ENCODE measurements around the gene JAML.

DNA sequence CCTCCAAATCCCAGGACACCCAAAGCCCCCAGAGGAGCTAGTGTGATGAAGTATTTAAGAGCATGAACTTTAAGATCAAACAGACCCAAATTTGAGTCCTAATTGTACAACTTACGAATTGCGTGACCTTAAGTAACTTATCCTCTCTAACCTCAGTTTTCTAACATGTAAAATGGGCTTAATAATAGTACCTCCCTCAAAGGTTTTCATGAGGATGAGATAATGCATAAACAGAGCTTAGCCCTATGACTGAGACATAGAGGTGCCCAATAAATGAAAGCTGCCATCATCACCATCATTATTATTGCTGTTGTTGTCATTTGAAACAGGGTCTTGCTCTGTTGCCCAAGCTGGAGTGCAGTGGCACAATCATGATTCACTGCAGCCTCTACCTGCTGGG, 57.6 kb downstream of the JAML start:
- TF ChIP-seq JUNB (IDR thresholded peaks at IDR 0.05; ENCODE audit: unreplicated experiment) (no peak), EZH2phosphoT487 (IDR thresholded peaks at IDR 0.05; ENCODE audit: unreplicated experiment) (no peak), EZH2 (IDR thresholded peaks at IDR 0.05; ENCODE audit: low read depth, unreplicated experiment) (no peak), CREB1 (CRISPR knock-in tag; IDR thresholded peaks at IDR 0.05; ENCODE audit: low read depth) (no peak)
- TF ChIP-seq, protein P1, sequence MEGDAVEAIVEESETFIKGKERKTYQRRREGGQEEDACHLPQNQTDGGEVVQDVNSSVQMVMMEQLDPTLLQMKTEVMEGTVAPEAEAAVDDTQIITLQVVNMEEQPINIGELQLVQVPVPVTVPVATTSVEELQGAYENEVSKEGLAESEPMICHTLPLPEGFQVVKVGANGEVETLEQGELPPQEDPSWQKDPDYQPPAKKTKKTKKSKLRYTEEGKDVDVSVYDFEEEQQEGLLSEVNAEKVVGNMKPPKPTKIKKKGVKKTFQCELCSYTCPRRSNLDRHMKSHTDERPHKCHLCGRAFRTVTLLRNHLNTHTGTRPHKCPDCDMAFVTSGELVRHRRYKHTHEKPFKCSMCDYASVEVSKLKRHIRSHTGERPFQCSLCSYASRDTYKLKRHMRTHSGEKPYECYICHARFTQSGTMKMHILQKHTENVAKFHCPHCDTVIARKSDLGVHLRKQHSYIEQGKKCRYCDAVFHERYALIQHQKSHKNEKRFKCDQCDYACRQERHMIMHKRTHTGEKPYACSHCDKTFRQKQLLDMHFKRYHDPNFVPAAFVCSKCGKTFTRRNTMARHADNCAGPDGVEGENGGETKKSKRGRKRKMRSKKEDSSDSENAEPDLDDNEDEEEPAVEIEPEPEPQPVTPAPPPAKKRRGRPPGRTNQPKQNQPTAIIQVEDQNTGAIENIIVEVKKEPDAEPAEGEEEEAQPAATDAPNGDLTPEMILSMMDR (conservative IDR thresholded peaks at IDR 0.05; ENCODE audit: low read depth in 2 of 2), result no peak
- TF ChIP-seq, protein P2, sequence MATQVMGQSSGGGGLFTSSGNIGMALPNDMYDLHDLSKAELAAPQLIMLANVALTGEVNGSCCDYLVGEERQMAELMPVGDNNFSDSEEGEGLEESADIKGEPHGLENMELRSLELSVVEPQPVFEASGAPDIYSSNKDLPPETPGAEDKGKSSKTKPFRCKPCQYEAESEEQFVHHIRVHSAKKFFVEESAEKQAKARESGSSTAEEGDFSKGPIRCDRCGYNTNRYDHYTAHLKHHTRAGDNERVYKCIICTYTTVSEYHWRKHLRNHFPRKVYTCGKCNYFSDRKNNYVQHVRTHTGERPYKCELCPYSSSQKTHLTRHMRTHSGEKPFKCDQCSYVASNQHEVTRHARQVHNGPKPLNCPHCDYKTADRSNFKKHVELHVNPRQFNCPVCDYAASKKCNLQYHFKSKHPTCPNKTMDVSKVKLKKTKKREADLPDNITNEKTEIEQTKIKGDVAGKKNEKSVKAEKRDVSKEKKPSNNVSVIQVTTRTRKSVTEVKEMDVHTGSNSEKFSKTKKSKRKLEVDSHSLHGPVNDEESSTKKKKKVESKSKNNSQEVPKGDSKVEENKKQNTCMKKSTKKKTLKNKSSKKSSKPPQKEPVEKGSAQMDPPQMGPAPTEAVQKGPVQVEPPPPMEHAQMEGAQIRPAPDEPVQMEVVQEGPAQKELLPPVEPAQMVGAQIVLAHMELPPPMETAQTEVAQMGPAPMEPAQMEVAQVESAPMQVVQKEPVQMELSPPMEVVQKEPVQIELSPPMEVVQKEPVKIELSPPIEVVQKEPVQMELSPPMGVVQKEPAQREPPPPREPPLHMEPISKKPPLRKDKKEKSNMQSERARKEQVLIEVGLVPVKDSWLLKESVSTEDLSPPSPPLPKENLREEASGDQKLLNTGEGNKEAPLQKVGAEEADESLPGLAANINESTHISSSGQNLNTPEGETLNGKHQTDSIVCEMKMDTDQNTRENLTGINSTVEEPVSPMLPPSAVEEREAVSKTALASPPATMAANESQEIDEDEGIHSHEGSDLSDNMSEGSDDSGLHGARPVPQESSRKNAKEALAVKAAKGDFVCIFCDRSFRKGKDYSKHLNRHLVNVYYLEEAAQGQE (IDR thresholded peaks at IDR 0.05; ENCODE audit: unreplicated experiment), result no peak
